Measurements from ENCODE around the gene TMEM232.

Gene TMEM232

DNA sequence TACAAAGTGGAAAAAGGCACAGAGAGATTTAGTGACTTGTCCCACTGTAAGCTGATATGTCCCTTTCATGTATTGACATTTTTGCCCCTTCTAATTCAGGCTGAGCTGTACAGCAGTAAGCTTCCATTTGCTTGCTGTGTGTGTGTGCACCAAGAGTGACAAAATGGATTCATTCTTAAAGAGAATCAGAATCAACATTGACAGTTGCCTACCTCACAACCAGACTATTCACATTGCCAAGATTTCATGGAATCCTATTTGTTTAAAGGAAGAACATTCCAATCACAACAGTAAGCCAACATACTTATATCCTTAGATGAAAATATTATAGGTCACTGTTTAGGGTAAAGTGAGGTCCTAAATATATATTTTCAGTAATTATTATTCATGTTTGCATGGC is 102.6 kb downstream of the TMEM232 start:
- Mint-ChIP-seq H3K27ac (no peak overlapping the region), H3K9me3 (no peaks in the 10 kb centered on the region), H3K27me3 (no peaks in the 10 kb centered on the region), H3K36me3 (ENCODE audit: low read depth) (no peaks in the 10 kb centered on the region), H3K4me1 (ENCODE audit: low read depth) (no peaks in the 10 kb centered on the region), H3K4me3 (no peak overlapping the region)
- no peak for DNase-seq

- no peak for DNase-seq
- H3K36me3 Mint-ChIP-seq (ENCODE audit: low read depth) = no peaks in the 10 kb centered on the region
- H3K27ac Mint-ChIP-seq = no peak overlapping the region
- no peaks in the 10 kb centered on the region for H3K4me1 Mint-ChIP-seq (ENCODE audit: low read depth)
- no peak overlapping the region for H3K4me3 Mint-ChIP-seq
- H3K9me3 Mint-ChIP-seq = no peaks in the 10 kb centered on the region
- H3K27me3 Mint-ChIP-seq = no peaks in the 10 kb centered on the region
Measured at GRCh38 chr5:110618941-110619340, 107.5 kb downstream of the TMEM232 start.

DNA sequence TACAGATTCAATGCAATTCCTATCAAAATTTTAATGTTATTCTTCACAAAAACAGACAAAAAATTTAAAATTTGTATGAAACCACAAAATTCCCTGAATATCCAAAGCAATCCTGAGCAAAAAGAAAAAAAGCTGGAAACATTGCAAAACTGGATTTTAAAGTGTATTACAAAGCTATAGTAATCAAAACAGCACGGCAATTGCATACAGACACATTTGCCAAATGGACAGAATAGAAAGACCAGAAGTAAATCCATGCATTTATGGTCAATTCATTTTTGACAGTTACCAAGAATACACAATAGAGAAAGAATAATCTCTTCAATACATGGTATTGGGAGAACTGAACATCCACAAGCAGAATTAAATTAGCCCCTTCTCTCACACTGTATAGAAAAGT is 110.5 kb downstream of the TMEM232 start:
- H3K4me3 Mint-ChIP-seq = no peak overlapping the region
- no peak for DNase-seq
- no peak overlapping the region for H3K27ac Mint-ChIP-seq
- no peaks in the 10 kb centered on the region for H3K27me3 Mint-ChIP-seq
- H3K36me3 Mint-ChIP-seq (ENCODE audit: low read depth) = no peaks in the 10 kb centered on the region
- no peaks in the 10 kb centered on the region for H3K4me1 Mint-ChIP-seq (ENCODE audit: low read depth)
- H3K9me3 Mint-ChIP-seq = no peaks in the 10 kb centered on the region

- H3K27ac Mint-ChIP-seq = no peak overlapping the region
- H3K9me3 Mint-ChIP-seq = no peaks in the 10 kb centered on the region
- no peak overlapping the region for H3K4me3 Mint-ChIP-seq
- no peak for DNase-seq
- H3K27me3 Mint-ChIP-seq = no peaks in the 10 kb centered on the region
- no peaks in the 10 kb centered on the region for H3K36me3 Mint-ChIP-seq (ENCODE audit: low read depth)
- H3K4me1 Mint-ChIP-seq (ENCODE audit: low read depth) = no peaks in the 10 kb centered on the region
Measured at GRCh38 chr5:110612794-110613247, 113.7 kb downstream of the TMEM232 start.

DNA sequence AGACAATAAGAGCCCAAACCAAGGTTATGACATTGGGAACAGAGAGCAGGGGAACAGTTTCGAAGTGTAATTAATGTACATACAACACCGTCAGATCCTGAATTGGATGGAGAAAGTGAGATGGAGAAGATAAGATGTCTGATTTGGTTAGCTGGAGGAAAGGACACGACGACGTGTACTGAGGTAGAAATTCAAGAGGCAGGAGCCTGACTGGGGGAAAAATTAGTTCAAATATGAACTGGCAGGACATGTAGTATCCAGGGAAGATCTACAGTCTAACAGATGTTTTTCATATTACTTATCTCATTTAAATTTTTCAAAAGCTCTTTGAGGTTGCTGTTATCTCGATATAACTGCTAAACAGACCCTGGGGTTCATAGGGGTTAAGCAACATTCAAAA is 114.7 kb downstream of the TMEM232 start:
- Mint-ChIP-seq H3K9me3 (no peaks in the 10 kb centered on the region), H3K4me3 (no peak overlapping the region), H3K27me3 (no peaks in the 10 kb centered on the region), H3K27ac (no peak overlapping the region), H3K4me1 (ENCODE audit: low read depth) (no peaks in the 10 kb centered on the region), H3K36me3 (ENCODE audit: low read depth) (no peaks in the 10 kb centered on the region)
- DNase-seq = no peak

GRCh38 chr5:110594866-110595265 is 131.6 kb downstream of the TMEM232 start:
- no peak overlapping the region for H3K27ac Mint-ChIP-seq
- H3K4me1 Mint-ChIP-seq (ENCODE audit: low read depth) = no peaks in the 10 kb centered on the region
- no peak for DNase-seq
- H3K27me3 Mint-ChIP-seq = peaks cover 3% of the 10 kb centered on the region
- no peaks in the 10 kb centered on the region for H3K36me3 Mint-ChIP-seq (ENCODE audit: low read depth)
- no peak overlapping the region for H3K4me3 Mint-ChIP-seq
- peaks cover 3% of the 10 kb centered on the region for H3K9me3 Mint-ChIP-seq

GRCh38 chr5:110590187-110590586 is 136.3 kb downstream of the TMEM232 start:
- Mint-ChIP-seq H3K27ac (no peak overlapping the region), H3K4me3 (no peak overlapping the region), H3K36me3 (ENCODE audit: low read depth) (no peaks in the 10 kb centered on the region), H3K9me3 (no peaks in the 10 kb centered on the region), H3K4me1 (ENCODE audit: low read depth) (no peaks in the 10 kb centered on the region), H3K27me3 (peaks cover 3% of the 10 kb centered on the region)
- no peak for DNase-seq

DNA sequence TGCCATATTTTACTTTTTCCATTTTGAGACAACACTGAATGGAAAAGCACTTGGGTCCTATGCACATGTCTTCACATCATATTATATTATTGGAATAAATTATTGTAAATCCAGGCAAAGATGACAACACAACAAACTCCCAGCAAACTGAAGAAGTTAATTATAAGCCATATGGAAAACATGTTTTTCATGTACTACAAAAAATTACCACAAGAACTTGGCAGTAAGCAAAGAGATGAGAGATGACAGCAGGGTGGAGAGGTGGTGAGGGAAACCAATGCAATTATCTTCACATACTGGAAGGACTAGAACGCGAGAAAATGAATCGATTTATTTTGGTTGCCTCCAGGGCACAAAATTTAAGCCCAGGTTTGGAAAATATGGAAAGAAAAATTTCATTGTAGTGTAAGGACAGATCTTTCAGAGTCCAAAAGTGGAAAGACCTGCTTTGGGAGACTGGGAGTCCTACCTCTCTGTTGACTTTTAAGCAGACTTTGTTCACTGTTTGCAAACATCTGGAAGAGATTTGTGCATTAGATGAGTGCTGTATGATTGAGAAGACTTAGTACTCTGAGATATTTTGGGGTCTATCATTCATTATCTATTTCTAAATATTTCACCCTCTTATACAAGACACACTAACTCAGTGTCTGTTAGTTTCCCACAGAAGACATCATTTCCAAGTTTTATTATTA is 138.0 kb downstream of the TMEM232 start:
- H3K4me1 Mint-ChIP-seq (ENCODE audit: low read depth) = no peaks in the 10 kb centered on the region
- no peak overlapping the region for H3K4me3 Mint-ChIP-seq
- no peaks in the 10 kb centered on the region for H3K27me3 Mint-ChIP-seq
- no peaks in the 10 kb centered on the region for H3K9me3 Mint-ChIP-seq
- DNase-seq = no peak
- no peaks in the 10 kb centered on the region for H3K36me3 Mint-ChIP-seq (ENCODE audit: low read depth)
- no peak overlapping the region for H3K27ac Mint-ChIP-seq

DNA sequence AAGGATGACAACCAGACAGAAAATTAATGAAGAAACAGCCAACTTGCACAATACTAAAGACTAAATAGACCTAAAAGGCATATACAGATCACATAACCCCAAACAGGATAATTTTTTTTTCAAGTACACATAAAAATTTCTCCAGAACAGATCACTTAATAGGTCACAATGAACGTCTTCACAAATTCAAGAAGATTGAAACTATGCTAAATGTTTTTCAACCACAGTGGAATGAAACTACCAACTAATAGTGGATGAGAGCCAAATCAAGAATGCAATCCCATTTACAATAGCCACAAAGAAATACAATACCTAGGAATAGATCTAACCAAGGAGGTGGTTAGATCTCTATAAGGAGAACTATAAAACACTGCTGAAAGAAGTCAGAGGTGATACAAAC is 145.8 kb downstream of the TMEM232 start:
- H3K4me3 Mint-ChIP-seq = no peak overlapping the region
- H3K27me3 Mint-ChIP-seq = peaks cover 3% of the 10 kb centered on the region
- H3K9me3 Mint-ChIP-seq = no peaks in the 10 kb centered on the region

DNA sequence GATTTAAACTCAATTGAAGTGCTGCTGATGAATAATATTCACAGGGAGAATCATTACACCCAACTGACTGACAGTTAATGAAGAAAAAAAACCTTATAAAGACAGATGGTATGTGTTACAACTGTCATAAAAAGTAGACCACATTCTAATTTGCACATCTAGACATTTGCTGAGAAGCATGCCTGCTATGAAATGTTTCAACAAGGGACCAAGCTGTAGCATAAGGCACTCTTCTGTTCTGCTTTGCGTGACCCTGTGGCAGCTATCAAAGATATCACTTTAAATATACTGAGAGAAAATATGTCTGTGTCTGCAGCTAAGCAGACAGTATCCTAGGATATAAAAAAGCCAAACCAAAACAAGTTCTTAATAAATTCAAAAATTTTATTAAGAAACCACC is 153.7 kb downstream of the TMEM232 start:
- no peak for DNase-seq
- Mint-ChIP-seq H3K27ac (no peak overlapping the region), H3K4me1 (ENCODE audit: low read depth) (no peaks in the 10 kb centered on the region), H3K36me3 (ENCODE audit: low read depth) (no peaks in the 10 kb centered on the region), H3K4me3 (no peak overlapping the region), H3K9me3 (no peaks in the 10 kb centered on the region), H3K27me3 (no peaks in the 10 kb centered on the region)

More for the DNA sequence above, 145.8 kb downstream of the TMEM232 start:
- H3K4me1 Mint-ChIP-seq (ENCODE audit: low read depth) = no peaks in the 10 kb centered on the region
- no peak for DNase-seq
- no peaks in the 10 kb centered on the region for H3K36me3 Mint-ChIP-seq (ENCODE audit: low read depth)
- no peak overlapping the region for H3K27ac Mint-ChIP-seq

DNA sequence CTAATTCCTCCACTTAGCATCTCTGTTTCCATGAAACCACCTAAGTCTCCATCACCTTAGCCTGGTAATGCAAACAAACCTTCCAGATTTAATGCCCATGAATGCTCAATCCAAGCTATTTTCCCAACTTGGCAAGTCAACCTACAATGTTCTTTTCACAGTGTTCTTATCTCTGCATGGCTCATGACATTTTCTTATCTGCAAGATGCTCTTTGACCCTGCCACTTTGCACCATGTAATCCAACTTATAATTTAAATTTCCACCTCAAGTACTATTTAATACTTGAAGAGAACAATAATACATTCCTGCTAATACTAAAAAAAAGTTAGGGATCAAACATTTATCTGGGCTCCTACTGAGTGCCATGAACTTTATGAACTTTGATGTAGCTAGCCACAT is 164.3 kb downstream of the TMEM232 start:
- no peak for DNase-seq
- Mint-ChIP-seq H3K36me3 (ENCODE audit: low read depth) (no peaks in the 10 kb centered on the region), H3K4me1 (ENCODE audit: low read depth) (no peaks in the 10 kb centered on the region), H3K27me3 (no peaks in the 10 kb centered on the region), H3K27ac (no peak overlapping the region), H3K9me3 (no peaks in the 10 kb centered on the region), H3K4me3 (no peak overlapping the region)

DNA sequence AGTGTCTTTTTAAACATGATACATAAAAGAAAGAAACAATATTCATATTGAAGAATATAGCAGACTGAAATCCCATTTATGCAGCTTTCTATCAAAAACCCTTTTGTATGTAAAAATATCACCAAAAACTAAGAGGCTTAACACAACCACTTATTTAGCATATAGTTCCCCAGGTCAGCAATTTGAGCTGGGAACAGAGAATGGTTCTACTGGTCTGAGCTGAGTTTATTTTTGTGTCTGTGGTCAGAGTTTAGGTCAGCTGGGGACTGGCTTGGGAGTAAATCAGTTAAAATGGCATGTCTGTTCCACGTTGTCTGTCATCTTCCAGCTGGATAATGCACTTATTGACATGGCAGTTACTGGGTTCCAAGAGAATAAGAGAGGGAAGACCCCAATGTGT is 165.0 kb downstream of the TMEM232 start:
- no peak for DNase-seq
- no peaks in the 10 kb centered on the region for H3K4me1 Mint-ChIP-seq (ENCODE audit: low read depth)
- H3K36me3 Mint-ChIP-seq (ENCODE audit: low read depth) = no peaks in the 10 kb centered on the region
- no peaks in the 10 kb centered on the region for H3K27me3 Mint-ChIP-seq
- no peaks in the 10 kb centered on the region for H3K9me3 Mint-ChIP-seq
- H3K27ac Mint-ChIP-seq = no peak overlapping the region
- H3K4me3 Mint-ChIP-seq = no peak overlapping the region

- H3K27ac Mint-ChIP-seq = no peak overlapping the region
Measured at GRCh38 chr5:110549301-110549700, 177.2 kb downstream of the TMEM232 start.

GRCh38 chr5:110548171-110548570 is 178.3 kb downstream of the TMEM232 start:
- no peaks in the 10 kb centered on the region for H3K27me3 Mint-ChIP-seq
- H3K36me3 Mint-ChIP-seq (ENCODE audit: low read depth) = no peaks in the 10 kb centered on the region
- H3K9me3 Mint-ChIP-seq = no peaks in the 10 kb centered on the region
- no peak for DNase-seq
- H3K4me3 Mint-ChIP-seq = no peak overlapping the region
- no peaks in the 10 kb centered on the region for H3K4me1 Mint-ChIP-seq (ENCODE audit: low read depth)
- no peak overlapping the region for H3K27ac Mint-ChIP-seq

More at GRCh38 chr5:110549301-110549700, 177.2 kb downstream of the TMEM232 start:
- Mint-ChIP-seq H3K4me1 (ENCODE audit: low read depth) (no peaks in the 10 kb centered on the region), H3K4me3 (no peak overlapping the region), H3K9me3 (peaks cover 5% of the 10 kb centered on the region), H3K36me3 (ENCODE audit: low read depth) (no peaks in the 10 kb centered on the region), H3K27me3 (no peaks in the 10 kb centered on the region)
- DNase-seq = no peak

DNA sequence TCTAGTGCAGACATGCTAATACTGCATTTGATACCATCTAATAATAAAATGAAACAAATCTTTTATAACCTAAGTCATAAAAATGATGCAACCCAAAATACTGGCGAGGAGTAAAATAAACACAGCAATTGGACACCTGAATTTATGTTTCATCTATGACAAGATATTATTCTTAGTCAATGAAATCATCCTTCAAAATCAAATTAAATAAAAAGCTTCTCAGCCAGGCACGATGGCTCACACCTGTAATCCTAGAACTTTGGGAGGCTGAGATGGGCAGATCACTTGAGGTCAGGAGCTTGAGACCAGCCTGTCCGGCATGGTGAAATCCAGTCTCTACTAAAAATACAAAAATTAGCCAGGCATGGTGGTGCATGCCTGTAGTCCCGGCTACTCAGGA is 179.0 kb downstream of the TMEM232 start:
- Mint-ChIP-seq H3K4me1 (ENCODE audit: low read depth) (no peaks in the 10 kb centered on the region), H3K9me3 (no peaks in the 10 kb centered on the region), H3K36me3 (ENCODE audit: low read depth) (no peaks in the 10 kb centered on the region), H3K27ac (no peak overlapping the region), H3K4me3 (no peak overlapping the region), H3K27me3 (no peaks in the 10 kb centered on the region)
- no peak for DNase-seq

- H3K4me1 Mint-ChIP-seq (ENCODE audit: low read depth) = no peaks in the 10 kb centered on the region
- H3K27me3 Mint-ChIP-seq = no peaks in the 10 kb centered on the region
- no peak overlapping the region for H3K4me3 Mint-ChIP-seq
- DNase-seq = no peak
- no peak overlapping the region for H3K27ac Mint-ChIP-seq
- no peaks in the 10 kb centered on the region for H3K9me3 Mint-ChIP-seq
- H3K36me3 Mint-ChIP-seq (ENCODE audit: low read depth) = no peaks in the 10 kb centered on the region
Measured at GRCh38 chr5:110545716-110546115, 180.8 kb downstream of the TMEM232 start.

Data from activated T-cell treated with anti-CD3 and anti-CD28 coated beads, Interleukin-2, amount 50 U/mL, for 24 hours (primary cell).